ENCODE results near the gene POLD1. TPM values are rescaled to one million over a fixed set of nuclear protein-coding genes. Genes with fewer than 3 reads are reported as not detected.

The POLD1 gene
- total and polyA plus RNA-seq, 2 donors (not counting 3 experiments of a cell fraction or from before 2014, with no cell fraction given) = 40.9 to 63.9 TPM

GRCh38 chr19:50406829-50407228, 22.7 kb downstream of the POLD1 start:
- no peak for FAIRE-seq
- CTCF ChIA-PET = no interaction called here

More at GRCh38 chr19:50406829-50407228, 22.7 kb downstream of the POLD1 start:
- dilution Hi-C loops (cut with MboI; ENCODE audit: extremely low pct_ligation_motif_present, low sequenced_read_pairs) = no loop called here
- no peaks in the 10 kb centered on the region for H3K27me3 ChIP-seq (ENCODE audit: control insufficient read depth in 2 of 2, insufficient read depth in 2 of 2, low read length in 2 of 2)
- POLR2A ChIA-PET = no interaction called here
- BruUV-seq (replicated peaks) = no TSS peak
- H3K9me3 ChIP-seq (replicated peaks; ENCODE audit: control insufficient read depth, insufficient read depth, low read length) = no peaks in the 10 kb centered on the region
- TF ChIP-seq, protein P1, sequence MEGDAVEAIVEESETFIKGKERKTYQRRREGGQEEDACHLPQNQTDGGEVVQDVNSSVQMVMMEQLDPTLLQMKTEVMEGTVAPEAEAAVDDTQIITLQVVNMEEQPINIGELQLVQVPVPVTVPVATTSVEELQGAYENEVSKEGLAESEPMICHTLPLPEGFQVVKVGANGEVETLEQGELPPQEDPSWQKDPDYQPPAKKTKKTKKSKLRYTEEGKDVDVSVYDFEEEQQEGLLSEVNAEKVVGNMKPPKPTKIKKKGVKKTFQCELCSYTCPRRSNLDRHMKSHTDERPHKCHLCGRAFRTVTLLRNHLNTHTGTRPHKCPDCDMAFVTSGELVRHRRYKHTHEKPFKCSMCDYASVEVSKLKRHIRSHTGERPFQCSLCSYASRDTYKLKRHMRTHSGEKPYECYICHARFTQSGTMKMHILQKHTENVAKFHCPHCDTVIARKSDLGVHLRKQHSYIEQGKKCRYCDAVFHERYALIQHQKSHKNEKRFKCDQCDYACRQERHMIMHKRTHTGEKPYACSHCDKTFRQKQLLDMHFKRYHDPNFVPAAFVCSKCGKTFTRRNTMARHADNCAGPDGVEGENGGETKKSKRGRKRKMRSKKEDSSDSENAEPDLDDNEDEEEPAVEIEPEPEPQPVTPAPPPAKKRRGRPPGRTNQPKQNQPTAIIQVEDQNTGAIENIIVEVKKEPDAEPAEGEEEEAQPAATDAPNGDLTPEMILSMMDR (IDR thresholded peaks at IDR 0.05; ENCODE audit: extremely low read depth in 1 of 2, insufficient read depth in 1 of 2, low read depth in 1 of 2, low read length in 2 of 2) = no peak
- TF ChIP-seq MYC (IDR thresholded peaks at IDR 0.05; ENCODE audit: low read depth, low read length) (no peak), GATA2 (IDR thresholded peaks at IDR 0.05; ENCODE audit: insufficient read depth, insufficient read length, low read depth, low read length) (no peak), EZH2 (IDR thresholded peaks at IDR 0.05; ENCODE audit: borderline replicate concordance, low read depth, low read length, severe bottlenecking) (no peak), JUN (IDR thresholded peaks at IDR 0.05; ENCODE audit: borderline replicate concordance, insufficient read depth, insufficient read length, low read depth) (no peak), FOS (IDR thresholded peaks at IDR 0.05; ENCODE audit: borderline replicate concordance, insufficient read depth, low read length) (no peak), POLR2A (IDR thresholded peaks at IDR 0.05; ENCODE audit: low read depth, low read length) (no peak), POLR2AphosphoS5 (IDR thresholded peaks at IDR 0.05; ENCODE audit: insufficient read depth, low read depth, low read length) (no peak)
- TF ChIP-seq, protein P2, sequence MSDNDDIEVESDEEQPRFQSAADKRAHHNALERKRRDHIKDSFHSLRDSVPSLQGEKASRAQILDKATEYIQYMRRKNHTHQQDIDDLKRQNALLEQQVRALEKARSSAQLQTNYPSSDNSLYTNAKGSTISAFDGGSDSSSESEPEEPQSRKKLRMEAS (IDR thresholded peaks at IDR 0.05; ENCODE audit: insufficient read depth, insufficient read length) = no peak
- H3K4me1 ChIP-seq (ENCODE audit: control insufficient read depth, extremely low read depth, insufficient read depth, low read length) = no peaks in the 10 kb centered on the region
- peaks cover 0 to 2% of the 10 kb centered on the region in 2 experiments for H3K36me3 ChIP-seq (ENCODE audit: control insufficient read depth in 2 of 2, extremely low read depth in 1 of 2, insufficient read depth in 2 of 2, low read length in 2 of 2)
- no peaks in the 10 kb centered on the region for H3K79me2 ChIP-seq (ENCODE audit: control insufficient read depth, insufficient read depth, low read length)
- no peak overlapping the region for H3K4me2 ChIP-seq (ENCODE audit: insufficient read depth, low read length)
- no peak overlapping the region for H3K9ac ChIP-seq (replicated peaks; ENCODE audit: extremely low read depth, insufficient read depth, low read length)
- intact Hi-C loops (cut with micrococcal nuclease) = no loop called here
- no peak overlapping the region for H2AFZ ChIP-seq (ENCODE audit: low read depth, low read length)
- no peak overlapping the region for H3K27ac ChIP-seq (ENCODE audit: insufficient read depth, low read depth, low read length)
- H4K20me1 ChIP-seq (replicated peaks; ENCODE audit: control insufficient read depth, extremely low read depth, insufficient read depth, low read length) = no peaks in the 10 kb centered on the region
- no peak overlapping the region for H3K4me3 ChIP-seq (replicated peaks in 1 of 3; ENCODE audit: insufficient read depth in 1 of 3, low read depth in 1 of 3, low read length in 3 of 3)
- no peaks in the 10 kb centered on the region for H3K9me1 ChIP-seq (replicated peaks; ENCODE audit: control insufficient read depth, extremely low read depth, insufficient read depth, low read length)
- DNase-seq (ENCODE audit: low read depth, low spot score) = no peak
